Measurements from ENCODE around the gene ATG16L2. TPM values are rescaled to one million over a fixed set of nuclear protein-coding genes. Genes with fewer than 3 reads are reported as not detected.

The ATG16L2 gene
- total and polyA plus RNA-seq, 10 of the 15 experiments (the other 5 are each of a cell fraction or from before 2014, with no cell fraction given): 1.9 to 67.7 (median 30.4) TPM

GRCh38 chr11:72871119-72871518 lies 56.9 kb downstream of the ATG16L2 start:
- no TSS peak for BruUV-seq (replicated peaks)
- SMC1A ChIA-PET (ENCODE audit: uncharacterized antibody, unreplicated experiment): interaction anchor here (0.9 to 1.5 kb wide), 5 partner anchors 8 to 303 kb away, joined by 3 to 6 read pairs (median 3); no protein-coding TSS in a partner anchor
- POLR2A ChIA-PET: no interaction called here
- RAD21 ChIA-PET (ENCODE audit: unreplicated experiment): no interaction called here
- in situ Hi-C loops (cut with MboI) (no loop called here), intact Hi-C loops (cut with micrococcal nuclease; ENCODE audit: unreplicated experiment) (no loop called here)
- Histone ChIP-seq H3K36me3 (ENCODE audit: control insufficient read depth in 2 of 2, insufficient read depth in 2 of 2, low read length in 1 of 2) (peaks cover 1 to 27% of the 10 kb centered on the region in 2 experiments), H3K4me3 (no peak overlapping the region), H3K79me2 (ENCODE audit: control insufficient read depth, insufficient read depth, low read length) (no peaks in the 10 kb centered on the region), H3K9me3 (replicated peaks; ENCODE audit: control insufficient read depth, insufficient read depth, low read length) (no peaks in the 10 kb centered on the region), H3K4me2 (ENCODE audit: control insufficient read depth, insufficient read depth) (no peak overlapping the region), H3K27ac (ENCODE audit: control insufficient read depth, insufficient read depth) (no peak overlapping the region), H4K20me1 (ENCODE audit: control insufficient read depth, insufficient read depth) (no peaks in the 10 kb centered on the region), H2AFZ (ENCODE audit: control insufficient read depth, low read depth, low read length) (no peak overlapping the region), H3K4me1 (ENCODE audit: control insufficient read depth, insufficient read depth, low read length) (no peaks in the 10 kb centered on the region), H3K27me3 (replicated peaks in 1 of 2; ENCODE audit: control insufficient read depth in 2 of 2, insufficient read depth in 2 of 2, low read length in 1 of 2) (no peaks in the 10 kb centered on the region), H3K9ac (ENCODE audit: control insufficient read depth, insufficient read depth, low read length) (no peak overlapping the region)
- CTCF ChIA-PET: interaction anchor here (0.6 to 2.0 kb wide), 5 partner anchors 9 to 825 kb away, joined by 3 to 6 read pairs (median 3); no protein-coding TSS in a partner anchor
- ATAC-seq (no peak), DNase-seq (ENCODE audit: low read depth, low spot score) (no peak), FAIRE-seq (no peak)
- WGBS (ENCODE audit: insufficient coverage, insufficient replicate concordance, low lambda C conversion rate, missing lambda C conversion rate): 100% methylated on average over 1 of the region's 1 CpG
- TF ChIP-seq, protein P1, sequence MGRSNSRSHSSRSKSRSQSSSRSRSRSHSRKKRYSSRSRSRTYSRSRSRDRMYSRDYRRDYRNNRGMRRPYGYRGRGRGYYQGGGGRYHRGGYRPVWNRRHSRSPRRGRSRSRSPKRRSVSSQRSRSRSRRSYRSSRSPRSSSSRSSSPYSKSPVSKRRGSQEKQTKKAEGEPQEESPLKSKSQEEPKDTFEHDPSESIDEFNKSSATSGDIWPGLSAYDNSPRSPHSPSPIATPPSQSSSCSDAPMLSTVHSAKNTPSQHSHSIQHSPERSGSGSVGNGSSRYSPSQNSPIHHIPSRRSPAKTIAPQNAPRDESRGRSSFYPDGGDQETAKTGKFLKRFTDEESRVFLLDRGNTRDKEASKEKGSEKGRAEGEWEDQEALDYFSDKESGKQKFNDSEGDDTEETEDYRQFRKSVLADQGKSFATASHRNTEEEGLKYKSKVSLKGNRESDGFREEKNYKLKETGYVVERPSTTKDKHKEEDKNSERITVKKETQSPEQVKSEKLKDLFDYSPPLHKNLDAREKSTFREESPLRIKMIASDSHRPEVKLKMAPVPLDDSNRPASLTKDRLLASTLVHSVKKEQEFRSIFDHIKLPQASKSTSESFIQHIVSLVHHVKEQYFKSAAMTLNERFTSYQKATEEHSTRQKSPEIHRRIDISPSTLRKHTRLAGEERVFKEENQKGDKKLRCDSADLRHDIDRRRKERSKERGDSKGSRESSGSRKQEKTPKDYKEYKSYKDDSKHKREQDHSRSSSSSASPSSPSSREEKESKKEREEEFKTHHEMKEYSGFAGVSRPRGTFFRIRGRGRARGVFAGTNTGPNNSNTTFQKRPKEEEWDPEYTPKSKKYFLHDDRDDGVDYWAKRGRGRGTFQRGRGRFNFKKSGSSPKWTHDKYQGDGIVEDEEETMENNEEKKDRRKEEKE (IDR thresholded peaks at IDR 0.05): no peak
- TF ChIP-seq ASH2L (IDR thresholded peaks at IDR 0.05; ENCODE audit: borderline replicate concordance, low read depth): no peak
- TF ChIP-seq TARDBP (IDR thresholded peaks at IDR 0.05; ENCODE audit: borderline replicate concordance): no peak
- no peak for TF ChIP-seq BHLHE40 (IDR thresholded peaks at IDR 0.05; ENCODE audit: borderline replicate concordance in 1 of 2, low read depth in 2 of 2, low read length in 1 of 2)
- TF ChIP-seq, protein P2, sequence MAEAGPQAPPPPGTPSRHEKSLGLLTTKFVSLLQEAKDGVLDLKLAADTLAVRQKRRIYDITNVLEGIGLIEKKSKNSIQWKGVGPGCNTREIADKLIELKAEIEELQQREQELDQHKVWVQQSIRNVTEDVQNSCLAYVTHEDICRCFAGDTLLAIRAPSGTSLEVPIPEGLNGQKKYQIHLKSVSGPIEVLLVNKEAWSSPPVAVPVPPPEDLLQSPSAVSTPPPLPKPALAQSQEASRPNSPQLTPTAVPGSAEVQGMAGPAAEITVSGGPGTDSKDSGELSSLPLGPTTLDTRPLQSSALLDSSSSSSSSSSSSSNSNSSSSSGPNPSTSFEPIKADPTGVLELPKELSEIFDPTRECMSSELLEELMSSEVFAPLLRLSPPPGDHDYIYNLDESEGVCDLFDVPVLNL (IDR thresholded peaks at IDR 0.05; ENCODE audit: low read depth, low read length): no peak
- TF ChIP-seq NBN (IDR thresholded peaks at IDR 0.05): no peak
- no peak for TF ChIP-seq FOS (IDR thresholded peaks at IDR 0.05; ENCODE audit: borderline replicate concordance, extremely low read depth, insufficient read length)
- TF ChIP-seq, protein P3, sequence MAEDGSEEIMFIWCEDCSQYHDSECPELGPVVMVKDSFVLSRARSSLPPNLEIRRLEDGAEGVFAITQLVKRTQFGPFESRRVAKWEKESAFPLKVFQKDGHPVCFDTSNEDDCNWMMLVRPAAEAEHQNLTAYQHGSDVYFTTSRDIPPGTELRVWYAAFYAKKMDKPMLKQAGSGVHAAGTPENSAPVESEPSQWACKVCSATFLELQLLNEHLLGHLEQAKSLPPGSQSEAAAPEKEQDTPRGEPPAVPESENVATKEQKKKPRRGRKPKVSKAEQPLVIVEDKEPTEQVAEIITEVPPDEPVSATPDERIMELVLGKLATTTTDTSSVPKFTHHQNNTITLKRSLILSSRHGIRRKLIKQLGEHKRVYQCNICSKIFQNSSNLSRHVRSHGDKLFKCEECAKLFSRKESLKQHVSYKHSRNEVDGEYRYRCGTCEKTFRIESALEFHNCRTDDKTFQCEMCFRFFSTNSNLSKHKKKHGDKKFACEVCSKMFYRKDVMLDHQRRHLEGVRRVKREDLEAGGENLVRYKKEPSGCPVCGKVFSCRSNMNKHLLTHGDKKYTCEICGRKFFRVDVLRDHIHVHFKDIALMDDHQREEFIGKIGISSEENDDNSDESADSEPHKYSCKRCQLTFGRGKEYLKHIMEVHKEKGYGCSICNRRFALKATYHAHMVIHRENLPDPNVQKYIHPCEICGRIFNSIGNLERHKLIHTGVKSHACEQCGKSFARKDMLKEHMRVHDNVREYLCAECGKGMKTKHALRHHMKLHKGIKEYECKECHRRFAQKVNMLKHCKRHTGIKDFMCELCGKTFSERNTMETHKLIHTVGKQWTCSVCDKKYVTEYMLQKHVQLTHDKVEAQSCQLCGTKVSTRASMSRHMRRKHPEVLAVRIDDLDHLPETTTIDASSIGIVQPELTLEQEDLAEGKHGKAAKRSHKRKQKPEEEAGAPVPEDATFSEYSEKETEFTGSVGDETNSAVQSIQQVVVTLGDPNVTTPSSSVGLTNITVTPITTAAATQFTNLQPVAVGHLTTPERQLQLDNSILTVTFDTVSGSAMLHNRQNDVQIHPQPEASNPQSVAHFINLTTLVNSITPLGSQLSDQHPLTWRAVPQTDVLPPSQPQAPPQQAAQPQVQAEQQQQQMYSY (CRISPR knock-in tag; IDR thresholded peaks at IDR 0.05): no peak
- TF ChIP-seq RFX5 (IDR thresholded peaks at IDR 0.05; ENCODE audit: low read depth, low read length): no peak
- TF ChIP-seq POLR2AphosphoS2 (IDR thresholded peaks at IDR 0.05; ENCODE audit: low read depth, low read length): no peak
- no peak for TF ChIP-seq CBFB (IDR thresholded peaks at IDR 0.05; ENCODE audit: low read depth)
- TF ChIP-seq MEF2A (IDR thresholded peaks at IDR 0.05; ENCODE audit: insufficient read depth, low read depth, low read length): no peak
- no peak for TF ChIP-seq RAD21 (IDR thresholded peaks at IDR 0.05; ENCODE audit: insufficient read depth, low read depth, low read length)
- TF ChIP-seq, protein P4, sequence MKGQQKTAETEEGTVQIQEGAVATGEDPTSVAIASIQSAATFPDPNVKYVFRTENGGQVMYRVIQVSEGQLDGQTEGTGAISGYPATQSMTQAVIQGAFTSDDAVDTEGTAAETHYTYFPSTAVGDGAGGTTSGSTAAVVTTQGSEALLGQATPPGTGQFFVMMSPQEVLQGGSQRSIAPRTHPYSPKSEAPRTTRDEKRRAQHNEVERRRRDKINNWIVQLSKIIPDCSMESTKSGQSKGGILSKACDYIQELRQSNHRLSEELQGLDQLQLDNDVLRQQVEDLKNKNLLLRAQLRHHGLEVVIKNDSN (IDR thresholded peaks at IDR 0.05; ENCODE audit: borderline replicate concordance, extremely low read length, insufficient read depth, low read depth, low read length): no peak
